GM23338 (cell line): Measurements from ENCODE around the gene ASGR2. TPM values are rescaled to one million over a fixed set of nuclear protein-coding genes. Genes with fewer than 3 reads are reported as not detected.

Experiments
- ATAC-seq: fragments of 200-7000 bp; cut with Tn5 transposase; 3 replicates; pipeline ENCODE4 v1.9.1; 2020
- DNase-seq: peaks from one replicate; pipeline ENCODE4 v3.0.0-alpha.2; 2015; ENCODE audit warnings: low spot score
- H2AFZ ChIP-seq: fragments of 200-600 bp; sonication (generic); 2 replicates; pipeline ENCODE4 v1.8.0; 2016; ENCODE audit warnings: antibody characterized with exemption, mild to moderate bottlenecking, moderate library complexity
- H3F3A ChIP-seq: fragments of 200-600 bp; sonication (generic); replicated peaks from 2 replicates; pipeline ENCODE4 v1.8.0; 2017; ENCODE audit warnings: antibody characterized with exemption, mixed run types, low read depth
- H3K27ac ChIP-seq: fragments of 200-600 bp; sonication (generic); 2 replicates; pipeline ENCODE4 v1.6.1; 2016; ENCODE audit warnings: low read depth
- H3K27me3 ChIP-seq: fragments of 200-600 bp; sonication (generic); 2 replicates; pipeline ENCODE4 v1.8.0; 2016; ENCODE audit warnings: mild to moderate bottlenecking, mixed run types, moderate library complexity; ENCODE audit not compliant: insufficient read depth
- H3K36me3 ChIP-seq: fragments of 200-600 bp; sonication (generic); 2 replicates; pipeline ENCODE4 v1.8.0; 2016; ENCODE audit warnings: mild to moderate bottlenecking; ENCODE audit not compliant: insufficient read depth
- H3K4me1 ChIP-seq: fragments of 200-600 bp; sonication (generic); 2 replicates; pipeline ENCODE4 v1.8.0; 2016; ENCODE audit warnings: mild to moderate bottlenecking, moderate library complexity; ENCODE audit not compliant: insufficient read depth
- H3K4me2 ChIP-seq: fragments of 200-600 bp; sonication (generic); 2 replicates; pipeline ENCODE4 v1.7.1; 2017; ENCODE audit warnings: mixed run types
- H3K4me3 ChIP-seq: fragments of 200-600 bp; sonication (generic); 2 replicates; pipeline ENCODE4 v1.6.1; 2016; ENCODE audit warnings: mixed run types
- H3K79me2 ChIP-seq: fragments of 200-600 bp; sonication (generic); replicated peaks from 2 replicates; pipeline ENCODE4 v1.8.0; 2017; ENCODE audit warnings: mild to moderate bottlenecking; ENCODE audit not compliant: insufficient read depth
- H3K9me2 ChIP-seq: fragments of 200-600 bp; sonication (generic); 2 replicates; pipeline ENCODE4 v1.8.0; 2017; ENCODE audit not compliant: insufficient read depth
- H4K20me1 ChIP-seq: fragments of 200-600 bp; sonication (generic); replicated peaks from 2 replicates; pipeline ENCODE4 v1.8.0; 2017; ENCODE audit warnings: mild to moderate bottlenecking; ENCODE audit not compliant: insufficient read depth
- H3K27ac Mint-ChIP-seq: 2 replicates; pipeline ENCODE4 v1.8.0; 2020; ENCODE audit warnings: inconsistent platforms, mild to moderate bottlenecking, moderate library complexity, mixed read lengths
- H3K27me3 Mint-ChIP-seq: 3 replicates; pipeline ENCODE4 v1.8.0; 2022; ENCODE audit warnings: low read depth, mild to moderate bottlenecking, moderate library complexity, mixed read lengths, inconsistent platforms; ENCODE audit not compliant: insufficient read depth, poor library complexity
- H3K36me3 Mint-ChIP-seq: 3 replicates; pipeline ENCODE4 v1.8.0; 2021; ENCODE audit warnings: low read depth, mild to moderate bottlenecking, inconsistent platforms, moderate library complexity, mixed read lengths
- H3K4me1 Mint-ChIP-seq: 3 replicates; pipeline ENCODE4 v1.8.0; 2020; ENCODE audit warnings: mild to moderate bottlenecking, inconsistent platforms, mixed read lengths
- H3K4me3 Mint-ChIP-seq: 3 replicates; pipeline ENCODE4 v1.8.0; 2021; ENCODE audit warnings: moderate library complexity, mild to moderate bottlenecking, inconsistent platforms, mixed read lengths
- H3K9me3 Mint-ChIP-seq: 3 replicates; pipeline ENCODE4 v1.8.0; 2020; ENCODE audit warnings: moderate library complexity, mild to moderate bottlenecking, inconsistent platforms, mixed read lengths
- CREB1 ChIP-seq: fragments of 250-450 bp; sonication (Bioruptor Pico); IDR thresholded peaks from 2 replicates; pipeline ENCODE4 v1.5.0; 2020; ENCODE audit warnings: low read depth, mild to moderate bottlenecking, moderate library complexity
- CTCF ChIP-seq, 2 experiments: fragments of 200-600 bp in 1 of 2; sonication (generic) in 1 of 2; conservative IDR thresholded peaks; 2 replicates each; pipeline versions ENCODE4 v1.5.1 to v1.6.1; 2016 to 2017; ENCODE audit warnings: antibody characterized with exemption in 2 of 2, low read depth in 2 of 2, mild to moderate bottlenecking in 2 of 2, moderate library complexity in 1 of 2
- EZH2 ChIP-seq: fragments of 200-600 bp; sonication (generic); IDR thresholded peaks from one replicate; pipeline ENCODE4 v1.8.0; 2017; ENCODE audit warnings: antibody characterized with exemption, mild to moderate bottlenecking, low read depth; ENCODE audit not compliant: unreplicated experiment
- EZH2phosphoT487 ChIP-seq: fragments of 200-600 bp; sonication (generic); IDR thresholded peaks from one replicate; pipeline ENCODE4 v1.8.1; 2018; ENCODE audit warnings: antibody characterized with exemption; ENCODE audit not compliant: unreplicated experiment
- JUNB ChIP-seq: IDR thresholded peaks from one replicate; pipeline ENCODE4 v1.6.1; 2016; ENCODE audit warnings: antibody characterized with exemption; ENCODE audit not compliant: unreplicated experiment
- NANOG ChIP-seq: IDR thresholded peaks from 2 replicates; pipeline ENCODE4 v1.6.1; 2016; ENCODE audit warnings: antibody characterized with exemption, borderline replicate concordance
- POLR2AphosphoS5 ChIP-seq: IDR thresholded peaks from 2 replicates; pipeline ENCODE4 v1.6.1; 2016; ENCODE audit warnings: antibody characterized with exemption, low read depth
- STAT1 ChIP-seq: IDR thresholded peaks from one replicate; pipeline ENCODE4 v1.6.1; 2016; ENCODE audit warnings: antibody characterized with exemption; ENCODE audit not compliant: unreplicated experiment
- ZNF114 ChIP-seq: fragments of 250-450 bp; sonication (Bioruptor Pico); IDR thresholded peaks from 2 replicates; pipeline ENCODE4 v1.5.0; 2020; ENCODE audit warnings: mild to moderate bottlenecking, moderate library complexity
- ZNF331 ChIP-seq: fragments of 250-450 bp; sonication (Bioruptor Pico); IDR thresholded peaks from 2 replicates; pipeline ENCODE4 v1.5.0; 2020; ENCODE audit warnings: low read depth, mild to moderate bottlenecking, moderate library complexity
- polyA plus RNA-seq: library from polyadenylated mRNA; unstranded; fragments of >200 nt; fragmentation: Nextera tagmentation; extraction: Ambion mirVana; gene quantifications from 2 replicates; pipeline ENCODE4 v1.2.1, GENCODE V29; 2016
- total RNA-seq: library from RNA; depleted of rRNA; stranded (reverse); fragments of >200 nt; shearing (Covaris generic); gene quantifications from 2 replicates; pipeline ENCODE4 v1.2.3, GENCODE V29; 2014
- TF ChIP-seq, protein P1 (sequence below): fragments of 250-450 bp; sonication (Bioruptor Pico); IDR thresholded peaks from 2 replicates; pipeline ENCODE4 v1.5.0; 2020; ENCODE audit warnings: mild to moderate bottlenecking, moderate library complexity
- TF ChIP-seq, protein P2 (sequence below): IDR thresholded peaks from one replicate; pipeline ENCODE4 v1.6.1; 2018; ENCODE audit warnings: antibody characterized with exemption; ENCODE audit not compliant: unreplicated experiment
- TF ChIP-seq, protein P3 (sequence below): IDR thresholded peaks from 2 replicates; pipeline ENCODE4 v1.6.1; 2016; ENCODE audit warnings: antibody characterized with exemption

Gene ASGR2
- total and polyA plus RNA-seq, 2 experiments from 2014 or later, result 0.97 TPM; not detected in 1

DNA sequence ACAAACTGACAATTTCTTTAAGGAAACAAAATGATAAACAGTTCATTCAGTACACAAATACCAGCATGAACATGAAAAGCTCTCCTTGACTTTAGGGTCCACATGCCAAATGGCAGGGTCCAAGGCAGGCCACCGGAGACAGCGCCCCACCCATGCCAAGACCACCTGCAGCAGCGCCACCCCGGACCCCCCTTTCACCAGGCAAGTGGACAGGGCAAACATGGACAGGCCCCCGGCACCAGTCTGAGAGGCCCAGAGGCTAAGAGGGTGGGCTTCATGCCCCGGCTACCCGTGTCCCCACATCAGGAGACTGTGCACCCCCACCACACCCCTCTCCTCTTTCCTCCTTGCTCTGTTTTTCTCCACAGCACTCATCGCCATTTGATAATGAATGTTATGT is 14.7 kb upstream of the ASGR2 start:
- DNase-seq, result no peak
- Histone ChIP-seq H3K4me1 (peaks cover 44% of the 10 kb centered on the region), H3K9me2 (no peaks in the 10 kb centered on the region), H4K20me1 (no peaks in the 10 kb centered on the region), H3K79me2 (no peaks in the 10 kb centered on the region), H3K4me3 (no peak overlapping the region), H3K27me3 (peaks cover 9% of the 10 kb centered on the region), H3F3A (peaks cover 21% of the 10 kb centered on the region), H3K27ac (no peak overlapping the region), H2AFZ (peak overlapping the region; percentile 81), H3K4me2 (peak overlapping the region; percentile 69; the same call in 1 of the 2 replicates), H3K36me3 (no peaks in the 10 kb centered on the region)
- H3K36me3 Mint-ChIP-seq, result no peaks in the 10 kb centered on the region
- H3K4me3 Mint-ChIP-seq, result no peak overlapping the region
- H3K27ac Mint-ChIP-seq, result peak overlapping the region; percentile 72
- no peak for ATAC-seq
- H3K4me1 Mint-ChIP-seq, result peaks cover 52% of the 10 kb centered on the region
- H3K27me3 Mint-ChIP-seq, result peaks cover 21% of the 10 kb centered on the region
- TF ChIP-seq, protein P1, sequence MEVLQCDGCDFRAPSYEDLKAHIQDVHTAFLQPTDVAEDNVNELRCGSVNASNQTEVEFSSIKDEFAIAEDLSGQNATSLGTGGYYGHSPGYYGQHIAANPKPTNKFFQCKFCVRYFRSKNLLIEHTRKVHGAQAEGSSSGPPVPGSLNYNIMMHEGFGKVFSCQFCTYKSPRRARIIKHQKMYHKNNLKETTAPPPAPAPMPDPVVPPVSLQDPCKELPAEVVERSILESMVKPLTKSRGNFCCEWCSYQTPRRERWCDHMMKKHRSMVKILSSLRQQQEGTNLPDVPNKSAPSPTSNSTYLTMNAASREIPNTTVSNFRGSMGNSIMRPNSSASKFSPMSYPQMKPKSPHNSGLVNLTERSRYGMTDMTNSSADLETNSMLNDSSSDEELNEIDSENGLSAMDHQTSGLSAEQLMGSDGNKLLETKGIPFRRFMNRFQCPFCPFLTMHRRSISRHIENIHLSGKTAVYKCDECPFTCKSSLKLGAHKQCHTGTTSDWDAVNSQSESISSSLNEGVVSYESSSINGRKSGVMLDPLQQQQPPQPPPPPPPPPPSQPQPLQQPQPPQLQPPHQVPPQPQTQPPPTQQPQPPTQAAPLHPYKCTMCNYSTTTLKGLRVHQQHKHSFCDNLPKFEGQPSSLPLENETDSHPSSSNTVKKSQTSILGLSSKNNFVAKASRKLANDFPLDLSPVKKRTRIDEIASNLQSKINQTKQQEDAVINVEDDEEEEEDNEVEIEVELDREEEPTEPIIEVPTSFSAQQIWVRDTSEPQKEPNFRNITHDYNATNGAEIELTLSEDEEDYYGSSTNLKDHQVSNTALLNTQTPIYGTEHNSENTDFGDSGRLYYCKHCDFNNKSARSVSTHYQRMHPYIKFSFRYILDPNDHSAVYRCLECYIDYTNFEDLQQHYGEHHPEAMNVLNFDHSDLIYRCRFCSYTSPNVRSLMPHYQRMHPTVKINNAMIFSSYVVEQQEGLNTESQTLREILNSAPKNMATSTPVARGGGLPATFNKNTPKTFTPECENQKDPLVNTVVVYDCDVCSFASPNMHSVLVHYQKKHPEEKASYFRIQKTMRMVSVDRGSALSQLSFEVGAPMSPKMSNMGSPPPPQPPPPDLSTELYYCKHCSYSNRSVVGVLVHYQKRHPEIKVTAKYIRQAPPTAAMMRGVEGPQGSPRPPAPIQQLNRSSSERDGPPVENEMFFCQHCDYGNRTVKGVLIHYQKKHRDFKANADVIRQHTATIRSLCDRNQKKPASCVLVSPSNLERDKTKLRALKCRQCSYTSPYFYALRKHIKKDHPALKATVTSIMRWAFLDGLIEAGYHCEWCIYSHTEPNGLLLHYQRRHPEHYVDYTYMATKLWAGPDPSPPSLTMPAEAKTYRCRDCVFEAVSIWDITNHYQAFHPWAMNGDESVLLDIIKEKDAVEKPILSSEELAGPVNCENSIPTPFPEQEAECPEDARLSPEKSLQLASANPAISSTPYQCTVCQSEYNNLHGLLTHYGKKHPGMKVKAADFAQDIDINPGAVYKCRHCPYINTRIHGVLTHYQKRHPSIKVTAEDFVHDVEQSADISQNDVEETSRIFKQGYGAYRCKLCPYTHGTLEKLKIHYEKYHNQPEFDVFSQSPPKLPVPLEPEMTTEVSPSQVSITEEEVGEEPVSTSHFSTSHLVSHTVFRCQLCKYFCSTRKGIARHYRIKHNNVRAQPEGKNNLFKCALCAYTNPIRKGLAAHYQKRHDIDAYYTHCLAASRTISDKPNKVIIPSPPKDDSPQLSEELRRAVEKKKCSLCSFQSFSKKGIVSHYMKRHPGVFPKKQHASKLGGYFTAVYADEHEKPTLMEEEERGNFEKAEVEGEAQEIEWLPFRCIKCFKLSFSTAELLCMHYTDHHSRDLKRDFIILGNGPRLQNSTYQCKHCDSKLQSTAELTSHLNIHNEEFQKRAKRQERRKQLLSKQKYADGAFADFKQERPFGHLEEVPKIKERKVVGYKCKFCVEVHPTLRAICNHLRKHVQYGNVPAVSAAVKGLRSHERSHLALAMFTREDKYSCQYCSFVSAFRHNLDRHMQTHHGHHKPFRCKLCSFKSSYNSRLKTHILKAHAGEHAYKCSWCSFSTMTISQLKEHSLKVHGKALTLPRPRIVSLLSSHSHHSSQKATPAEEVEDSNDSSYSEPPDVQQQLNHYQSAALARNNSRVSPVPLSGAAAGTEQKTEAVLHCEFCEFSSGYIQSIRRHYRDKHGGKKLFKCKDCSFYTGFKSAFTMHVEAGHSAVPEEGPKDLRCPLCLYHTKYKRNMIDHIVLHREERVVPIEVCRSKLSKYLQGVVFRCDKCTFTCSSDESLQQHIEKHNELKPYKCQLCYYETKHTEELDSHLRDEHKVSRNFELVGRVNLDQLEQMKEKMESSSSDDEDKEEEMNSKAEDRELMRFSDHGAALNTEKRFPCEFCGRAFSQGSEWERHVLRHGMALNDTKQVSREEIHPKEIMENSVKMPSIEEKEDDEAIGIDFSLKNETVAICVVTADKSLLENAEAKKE (CRISPR knock-in tag), result no peak
- TF ChIP-seq, protein P2, sequence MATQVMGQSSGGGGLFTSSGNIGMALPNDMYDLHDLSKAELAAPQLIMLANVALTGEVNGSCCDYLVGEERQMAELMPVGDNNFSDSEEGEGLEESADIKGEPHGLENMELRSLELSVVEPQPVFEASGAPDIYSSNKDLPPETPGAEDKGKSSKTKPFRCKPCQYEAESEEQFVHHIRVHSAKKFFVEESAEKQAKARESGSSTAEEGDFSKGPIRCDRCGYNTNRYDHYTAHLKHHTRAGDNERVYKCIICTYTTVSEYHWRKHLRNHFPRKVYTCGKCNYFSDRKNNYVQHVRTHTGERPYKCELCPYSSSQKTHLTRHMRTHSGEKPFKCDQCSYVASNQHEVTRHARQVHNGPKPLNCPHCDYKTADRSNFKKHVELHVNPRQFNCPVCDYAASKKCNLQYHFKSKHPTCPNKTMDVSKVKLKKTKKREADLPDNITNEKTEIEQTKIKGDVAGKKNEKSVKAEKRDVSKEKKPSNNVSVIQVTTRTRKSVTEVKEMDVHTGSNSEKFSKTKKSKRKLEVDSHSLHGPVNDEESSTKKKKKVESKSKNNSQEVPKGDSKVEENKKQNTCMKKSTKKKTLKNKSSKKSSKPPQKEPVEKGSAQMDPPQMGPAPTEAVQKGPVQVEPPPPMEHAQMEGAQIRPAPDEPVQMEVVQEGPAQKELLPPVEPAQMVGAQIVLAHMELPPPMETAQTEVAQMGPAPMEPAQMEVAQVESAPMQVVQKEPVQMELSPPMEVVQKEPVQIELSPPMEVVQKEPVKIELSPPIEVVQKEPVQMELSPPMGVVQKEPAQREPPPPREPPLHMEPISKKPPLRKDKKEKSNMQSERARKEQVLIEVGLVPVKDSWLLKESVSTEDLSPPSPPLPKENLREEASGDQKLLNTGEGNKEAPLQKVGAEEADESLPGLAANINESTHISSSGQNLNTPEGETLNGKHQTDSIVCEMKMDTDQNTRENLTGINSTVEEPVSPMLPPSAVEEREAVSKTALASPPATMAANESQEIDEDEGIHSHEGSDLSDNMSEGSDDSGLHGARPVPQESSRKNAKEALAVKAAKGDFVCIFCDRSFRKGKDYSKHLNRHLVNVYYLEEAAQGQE, result no peak
- TF ChIP-seq CREB1 (CRISPR knock-in tag), result no peak
- no peak for TF ChIP-seq EZH2
- TF ChIP-seq JUNB, result no peak
- TF ChIP-seq ZNF114 (CRISPR knock-in tag), result no peak
- TF ChIP-seq NANOG, result no peak
- TF ChIP-seq, protein P3, sequence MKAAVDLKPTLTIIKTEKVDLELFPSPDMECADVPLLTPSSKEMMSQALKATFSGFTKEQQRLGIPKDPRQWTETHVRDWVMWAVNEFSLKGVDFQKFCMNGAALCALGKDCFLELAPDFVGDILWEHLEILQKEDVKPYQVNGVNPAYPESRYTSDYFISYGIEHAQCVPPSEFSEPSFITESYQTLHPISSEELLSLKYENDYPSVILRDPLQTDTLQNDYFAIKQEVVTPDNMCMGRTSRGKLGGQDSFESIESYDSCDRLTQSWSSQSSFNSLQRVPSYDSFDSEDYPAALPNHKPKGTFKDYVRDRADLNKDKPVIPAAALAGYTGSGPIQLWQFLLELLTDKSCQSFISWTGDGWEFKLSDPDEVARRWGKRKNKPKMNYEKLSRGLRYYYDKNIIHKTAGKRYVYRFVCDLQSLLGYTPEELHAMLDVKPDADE, result no peak
- TF ChIP-seq CTCF (conservative IDR thresholded peaks at IDR 0.05; ENCODE audit: low read depth in 2 of 2), result no peak
- no peak for TF ChIP-seq STAT1
- no peak for TF ChIP-seq EZH2phosphoT487
- no peak for TF ChIP-seq POLR2AphosphoS5
- TF ChIP-seq ZNF331 (CRISPR knock-in tag), result no peak
- no peaks in the 10 kb centered on the region for H3K9me3 Mint-ChIP-seq
